Measurements from ENCODE around the gene NPTN.

- TF ChIP-seq EP300 (IDR thresholded peaks at IDR 0.05) = peak in 1 of 2 donors; percentile 25
- TF ChIP-seq POLR2A (IDR thresholded peaks at IDR 0.05) = no peak
Observed at GRCh38 chr15:73677146-73677607, 44.0 kb upstream of the NPTN start.
